ENCODE measurements around the gene CD68.

Gene CD68

DNA sequence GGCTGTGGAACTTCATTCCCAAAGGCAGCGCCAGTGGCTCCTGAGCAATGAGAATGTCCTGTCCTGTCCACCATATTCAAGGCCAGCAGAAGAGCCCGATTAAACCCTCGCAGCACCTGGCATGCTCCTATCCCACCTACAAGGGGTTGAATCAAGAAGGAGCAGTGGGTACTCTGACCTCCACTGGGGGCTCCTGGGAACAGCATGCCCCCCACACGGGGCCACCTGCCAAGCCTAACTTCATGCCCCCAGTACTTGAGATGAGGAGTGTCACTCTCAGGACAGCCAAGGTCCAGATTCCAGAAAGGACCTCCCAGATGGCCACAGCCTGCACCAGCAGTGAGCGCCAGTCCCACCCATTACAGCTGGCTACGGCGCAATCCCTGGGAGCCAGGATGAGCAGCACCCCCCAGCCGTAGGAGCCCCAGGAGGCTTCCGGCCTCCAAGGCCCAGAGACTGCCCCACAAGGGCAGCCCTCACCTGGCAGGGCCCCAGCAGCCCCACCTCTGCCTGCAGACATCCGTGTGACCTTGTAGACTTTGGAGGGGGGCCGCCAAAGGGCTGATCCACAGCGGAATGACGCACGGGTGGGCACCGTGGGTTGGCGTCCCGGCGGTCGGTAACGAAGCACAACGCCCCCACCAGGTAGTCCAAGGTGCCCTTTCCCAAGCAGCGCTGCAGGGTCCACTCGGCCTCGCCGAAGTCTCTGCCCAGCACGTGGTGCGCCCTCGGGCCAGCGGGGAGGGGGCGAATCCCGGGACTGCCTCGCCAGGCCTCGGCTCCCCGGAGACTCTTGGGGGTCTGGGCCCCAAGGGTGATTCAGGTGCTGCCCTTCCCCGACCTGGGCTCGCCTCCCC is 3.2 kb downstream of the CD68 start:
- DNase-seq (ENCODE audit: low read depth): no peak
- peak overlapping the region; percentile 93 for H3K4me3 ChIP-seq (ENCODE audit: low read length)
- TF ChIP-seq CTCF (IDR thresholded peaks at IDR 0.05; ENCODE audit: insufficient read depth, low read depth, low read length, missing control alignments): no peak

DNA sequence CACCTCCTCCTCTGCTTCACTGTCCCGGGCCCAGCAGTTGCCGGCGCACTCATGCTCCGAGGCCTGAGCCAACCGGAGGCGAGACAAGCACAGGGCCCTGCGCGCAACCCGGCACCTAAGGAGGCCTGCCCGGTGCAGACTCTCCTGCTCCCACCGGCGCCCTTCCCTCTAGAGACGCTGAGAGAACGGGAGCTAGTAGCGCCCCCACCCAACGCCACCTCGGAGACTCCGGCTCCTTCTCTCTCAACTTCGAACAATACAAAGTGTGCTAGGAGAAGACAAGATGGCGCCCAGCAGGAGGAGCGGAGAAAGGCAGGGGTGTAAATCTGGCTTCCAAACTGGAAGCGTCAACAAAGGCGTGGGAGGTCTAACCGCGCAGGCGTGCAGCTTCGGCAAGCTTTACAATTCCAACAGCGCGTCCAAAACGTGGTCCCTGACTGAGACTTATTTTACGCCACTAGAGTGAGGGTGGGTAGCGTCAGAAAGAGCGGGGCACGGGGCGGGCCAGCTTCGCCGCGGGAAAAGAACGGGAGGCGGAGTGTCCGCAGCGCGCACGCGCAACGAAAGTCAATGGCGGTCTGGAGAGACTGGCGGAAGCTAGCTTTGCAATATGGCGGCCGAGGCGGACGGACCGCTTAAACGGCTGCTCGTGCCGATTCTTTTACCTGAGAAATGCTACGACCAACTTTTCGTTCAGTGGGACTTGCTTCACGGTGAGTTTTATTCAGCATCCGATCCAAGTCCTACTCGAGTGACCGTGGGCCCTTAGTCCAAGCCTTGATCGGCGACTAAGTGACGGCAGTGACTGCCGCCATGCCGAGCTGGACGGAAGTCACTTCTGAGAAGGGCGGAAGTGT is 4.0 kb downstream of the CD68 start, which contains the start of gene MPDU1:
Gene MPDU1, plus strand, starts transcription at position 600 of the 857 bp plus-strand sequence. Its CDS starts 11 bp downstream, at position 611.
- DNase-seq (ENCODE audit: low read depth): peak; percentile 96
- TF ChIP-seq CTCF (IDR thresholded peaks at IDR 0.05; ENCODE audit: insufficient read depth, low read depth, low read length, missing control alignments): no peak
- peak within 1 kb of the TSS; percentile 93 for H3K4me3 ChIP-seq (ENCODE audit: low read length)

GRCh38 chr17:7586673-7587419 is 7.4 kb downstream of the CD68 start:
- TF ChIP-seq CTCF (IDR thresholded peaks at IDR 0.05; ENCODE audit: insufficient read depth, low read depth, low read length, missing control alignments): peak; percentile 74
- DNase-seq (ENCODE audit: low read depth): peak; percentile 83
- H3K4me3 ChIP-seq (ENCODE audit: low read length): peak overlapping the region; percentile 94

DNA sequence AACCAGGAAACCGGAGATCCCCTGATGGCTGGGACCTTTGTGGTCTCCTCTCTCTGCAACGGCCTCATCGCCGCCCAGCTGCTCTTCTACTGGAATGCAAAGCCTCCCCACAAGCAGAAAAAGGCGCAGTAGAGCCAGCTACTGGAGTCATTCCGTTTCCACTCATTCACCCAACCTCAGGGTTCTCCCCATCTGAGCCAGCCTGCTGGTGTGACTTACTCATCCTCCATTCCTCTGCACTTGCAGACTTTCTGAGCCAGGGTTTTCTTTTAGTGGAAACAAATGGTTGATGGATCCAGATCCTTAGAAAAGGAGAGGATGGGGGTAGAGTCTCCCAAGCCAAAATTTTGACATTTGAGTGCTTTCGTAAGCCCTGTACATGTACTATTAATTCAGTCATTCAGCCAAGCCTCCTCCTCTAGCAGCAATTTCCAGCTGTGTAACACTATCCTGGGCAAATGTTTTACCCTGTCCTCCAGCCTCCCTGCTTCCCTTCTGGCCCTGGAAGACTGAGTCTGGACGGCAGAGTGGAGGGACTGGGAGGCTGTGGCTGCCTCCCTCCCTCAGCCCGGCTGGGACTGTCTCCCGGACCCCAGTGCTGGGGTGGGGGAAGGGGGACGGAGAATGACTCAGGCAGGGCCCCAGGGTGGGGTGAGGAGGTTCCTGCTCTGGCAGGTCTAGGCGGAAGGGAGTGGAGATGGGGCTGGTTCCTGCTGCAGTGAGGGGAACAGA is 8.1 kb downstream of the CD68 start:
- H3K4me3 ChIP-seq (ENCODE audit: low read length): peak overlapping the region; percentile 94
- TF ChIP-seq CTCF (IDR thresholded peaks at IDR 0.05; ENCODE audit: insufficient read depth, low read depth, low read length, missing control alignments): peak; percentile 8
- peak; percentile 85 for DNase-seq (ENCODE audit: low read depth)

DNA sequence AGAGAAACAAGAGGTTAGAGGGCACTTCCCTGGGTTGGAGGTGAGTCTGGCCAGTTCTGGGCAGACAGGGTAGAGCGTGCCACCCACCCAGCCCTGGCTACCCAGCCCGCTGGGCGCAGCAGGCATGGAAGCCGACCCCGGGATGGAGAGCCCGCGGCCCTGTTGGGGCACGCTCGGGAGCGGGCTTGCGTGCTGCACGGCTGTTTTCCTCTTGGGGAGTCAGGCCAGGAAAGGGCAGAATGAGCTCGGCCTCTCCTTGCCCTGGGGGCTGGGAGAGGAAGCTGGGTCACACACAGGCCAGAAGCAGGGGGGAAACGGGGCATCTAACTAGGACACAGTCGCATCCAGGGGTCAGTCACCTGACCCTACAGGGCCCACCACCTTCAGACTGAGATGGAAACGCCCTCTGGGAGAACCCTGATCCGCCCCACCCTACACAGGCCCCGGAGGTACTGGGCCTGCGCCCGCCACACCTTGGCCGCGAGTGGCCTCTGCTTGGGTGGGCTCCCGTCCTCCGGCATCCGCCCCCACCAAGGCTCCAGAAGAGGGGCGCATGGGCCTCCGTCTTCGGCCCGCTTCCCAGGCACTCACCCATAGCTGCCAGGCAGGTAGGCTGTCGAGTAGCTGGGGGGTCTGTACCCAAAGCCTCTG is 9.2 kb downstream of the CD68 start:
- H3K4me3 ChIP-seq (ENCODE audit: low read length): peak overlapping the region; percentile 94
- DNase-seq (ENCODE audit: low read depth): peak; percentile 42
- TF ChIP-seq CTCF (IDR thresholded peaks at IDR 0.05; ENCODE audit: insufficient read depth, low read depth, low read length, missing control alignments): no peak

All from epithelial cell of esophagus (primary cell).